Lung (tissue), 12 donors: Measurements from ENCODE around the gene GCNA. TPM values are rescaled to one million over a fixed set of nuclear protein-coding genes. Genes with fewer than 3 reads are reported as not detected.
"Not testable (repeated sequence)": the region's sequence is repeated elsewhere in the genome, so short reads cannot be mapped to it uniquely, and the experiment has no call there.

Experiments used
- ATAC-seq: fragments of 200-7000 bp; cut with Tn5 transposase; one replicate; pipeline ENCODE4 v1.9.1; 2020; ENCODE audit warnings: moderate number of reproducible peaks; ENCODE audit not compliant: insufficient read depth, low FRiP score
- DNase-seq, 3 donors: peaks; one replicate each; pipeline ENCODE4 v3.0.0-alpha.2; 2013 to 2017
- H3K27ac ChIP-seq, 2 donors: one replicate each; pipeline ENCODE4 v1.5.1; 2013; ENCODE audit warnings: mild to moderate bottlenecking in 2 of 2, moderate library complexity in 2 of 2, control low read depth in 1 of 2, inconsistent platforms in 1 of 2, low read depth in 1 of 2, low read length in 1 of 2
- H3K27me3 ChIP-seq, 3 donors: one replicate each; pipeline ENCODE4 v1.5.1; 2013; ENCODE audit warnings: low read length in 2 of 3; ENCODE audit not compliant: control insufficient read depth in 3 of 3, insufficient read depth in 3 of 3
- H3K36me3 ChIP-seq, 4 donors: one replicate each; pipeline ENCODE4 v1.5.1; 2013; ENCODE audit warnings: low read length in 4 of 4, mild to moderate bottlenecking in 1 of 4, moderate library complexity in 1 of 4; ENCODE audit not compliant: control insufficient read depth in 4 of 4, insufficient read depth in 4 of 4
- H3K4me1 ChIP-seq, 5 donors: one replicate each; pipeline ENCODE4 v1.5.1; 2013; ENCODE audit warnings: low read length in 5 of 5, mild to moderate bottlenecking in 2 of 5, moderate library complexity in 1 of 5; ENCODE audit not compliant: control insufficient read depth in 5 of 5, insufficient read depth in 5 of 5
- H3K4me3 ChIP-seq: one replicate; pipeline ENCODE4 v1.5.1; 2013; ENCODE audit warnings: mild to moderate bottlenecking, control low read depth, moderate library complexity
- H3K9ac ChIP-seq, 2 donors: one replicate each; pipeline ENCODE4 v1.5.1; 2013; ENCODE audit warnings: low read length in 2 of 2, control low read depth in 1 of 2; ENCODE audit not compliant: insufficient read depth in 1 of 2
- H3K9me3 ChIP-seq, 4 donors: one replicate each; pipeline ENCODE4 v1.5.1; 2013; ENCODE audit warnings: low read length in 3 of 4, mild to moderate bottlenecking in 1 of 4, moderate library complexity in 1 of 4; ENCODE audit not compliant: control insufficient read depth in 4 of 4, insufficient read depth in 3 of 4
- WGBS, 2 donors: extraction: QIAGEN DNeasy Blood & Tissue Kit; methylation state at CpG; one replicate each; pipeline ENCODE4 v1.1.7; 2013; 5-methylcytosine and 5-hydroxymethylcytosine counted together
- polyA plus RNA-seq, 2 donors: library from polyadenylated mRNA; stranded (reverse); fragments of 200-250 nt; gene quantifications; one replicate each; pipeline ENCODE4 v1.2.1, GENCODE V29; 2013
- total RNA-seq, 2 donors: library from RNA; depleted of rRNA in 1 of 2; stranded (reverse); fragments of >200 nt in 1 of 2; gene quantifications; one replicate each; pipeline ENCODE4 v1.2.1, GENCODE V29; 2014 to 2021
- TF ChIP-seq, protein P1 (sequence below): IDR thresholded peaks from 2 replicates; pipeline ENCODE4 v1.5.1; 2012; ENCODE audit warnings: mild to moderate bottlenecking; ENCODE audit errors: control extremely low read depth, extremely low read depth
- donor health status: control.
- donor health status: control.
- donor health status: Bipolar disorder and iron deficiency.
- donor health status: healthy.
- donor health status: DM: yes; HTN: yes; CAD: no.

Gene GCNA
- total and polyA plus RNA-seq, 4 donors: 0.92 to 3.7 (median 1.8) TPM

DNA sequence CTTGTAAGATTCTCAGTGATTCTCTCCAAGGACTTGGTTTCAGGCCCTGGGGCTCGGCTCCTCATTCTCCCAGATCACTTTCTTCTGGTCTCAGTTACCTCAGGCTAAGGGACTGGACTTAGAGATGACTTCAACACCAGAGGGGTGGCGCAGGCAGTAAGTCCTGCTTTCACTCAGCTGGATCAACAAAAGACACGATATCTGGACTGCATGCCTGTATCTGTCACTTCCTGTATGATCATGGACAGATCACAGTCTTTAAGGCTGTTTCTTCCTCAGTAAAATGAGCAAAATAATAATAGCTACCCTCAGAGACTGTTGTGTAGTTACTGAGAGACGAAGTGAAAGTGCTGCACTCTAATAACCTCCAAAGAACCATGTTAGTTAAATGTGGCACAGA is 59.6 kb downstream of the GCNA start:
- Histone ChIP-seq H3K27me3 (peaks cover 0 to 3% (median 0%) of the 10 kb centered on the region in 3 donors), H3K9ac (no peak overlapping the region), H3K27ac (no peak overlapping the region), H3K36me3 (no peaks in the 10 kb centered on the region), H3K4me1 (peaks cover 0 to 6% (median 0%) of the 10 kb centered on the region in 5 donors), H3K9me3 (no peaks in the 10 kb centered on the region), H3K4me3 (no peak overlapping the region)
- 52 to 63% methylated on average over 4 of the region's 4 CpGs for WGBS, 2 donors
- DNase-seq (no peak), ATAC-seq (no peak)
- TF ChIP-seq, protein P1, sequence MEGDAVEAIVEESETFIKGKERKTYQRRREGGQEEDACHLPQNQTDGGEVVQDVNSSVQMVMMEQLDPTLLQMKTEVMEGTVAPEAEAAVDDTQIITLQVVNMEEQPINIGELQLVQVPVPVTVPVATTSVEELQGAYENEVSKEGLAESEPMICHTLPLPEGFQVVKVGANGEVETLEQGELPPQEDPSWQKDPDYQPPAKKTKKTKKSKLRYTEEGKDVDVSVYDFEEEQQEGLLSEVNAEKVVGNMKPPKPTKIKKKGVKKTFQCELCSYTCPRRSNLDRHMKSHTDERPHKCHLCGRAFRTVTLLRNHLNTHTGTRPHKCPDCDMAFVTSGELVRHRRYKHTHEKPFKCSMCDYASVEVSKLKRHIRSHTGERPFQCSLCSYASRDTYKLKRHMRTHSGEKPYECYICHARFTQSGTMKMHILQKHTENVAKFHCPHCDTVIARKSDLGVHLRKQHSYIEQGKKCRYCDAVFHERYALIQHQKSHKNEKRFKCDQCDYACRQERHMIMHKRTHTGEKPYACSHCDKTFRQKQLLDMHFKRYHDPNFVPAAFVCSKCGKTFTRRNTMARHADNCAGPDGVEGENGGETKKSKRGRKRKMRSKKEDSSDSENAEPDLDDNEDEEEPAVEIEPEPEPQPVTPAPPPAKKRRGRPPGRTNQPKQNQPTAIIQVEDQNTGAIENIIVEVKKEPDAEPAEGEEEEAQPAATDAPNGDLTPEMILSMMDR: no peak

- no peak overlapping the region for H3K4me3 ChIP-seq
- H3K9me3 ChIP-seq: no peaks in the 10 kb centered on the region
- 75 to 88% methylated on average over 4 of the region's 4 CpGs for WGBS, 2 donors
- H3K27me3 ChIP-seq: peaks cover 0 to 3% (median 0%) of the 10 kb centered on the region in 3 donors
- H3K9ac ChIP-seq: no peak overlapping the region
- peaks cover 0 to 5% (median 0%) of the 10 kb centered on the region in 5 donors for H3K4me1 ChIP-seq
- H3K36me3 ChIP-seq: no peaks in the 10 kb centered on the region
- H3K27ac ChIP-seq: no peak overlapping the region
- ATAC-seq: no peak
- no peak for DNase-seq
- TF ChIP-seq, protein P1: no peak
Measured at GRCh38 chrX:71638409-71638808, 60.2 kb downstream of the GCNA start.

GRCh38 chrX:71640002-71640401 is 61.8 kb downstream of the GCNA start:
- H3K27me3 ChIP-seq: peaks cover 0 to 3% (median 0%) of the 10 kb centered on the region in 3 donors
- ATAC-seq (no peak), DNase-seq (no peak)
- no peaks in the 10 kb centered on the region for H3K36me3 ChIP-seq
- peaks cover 0 to 5% (median 0%) of the 10 kb centered on the region in 5 donors for H3K4me1 ChIP-seq
- no peaks in the 10 kb centered on the region for H3K9me3 ChIP-seq
- no peak overlapping the region for H3K4me3 ChIP-seq
- no peak overlapping the region for H3K9ac ChIP-seq
- TF ChIP-seq, protein P1: no peak
- no peak overlapping the region for H3K27ac ChIP-seq
- WGBS, 2 donors: 82 to 98% methylated on average over 4 of the region's 4 CpGs

GRCh38 chrX:71644406-71644805 is 66.2 kb downstream of the GCNA start:
- H3K27me3 ChIP-seq, H3K4me1 ChIP-seq, H3K9ac ChIP-seq, DNase-seq, H3K36me3 ChIP-seq, H3K27ac ChIP-seq, H3K9me3 ChIP-seq, ATAC-seq, H3K4me3 ChIP-seq: not testable (repeated sequence)
- 59 to 89% methylated on average over 4 to 5 of the region's 6 CpGs for WGBS, 2 donors
